Regular cardiac myocyte (primary cell): ENCODE measurements around the gene TCF23. TPM values are rescaled to one million over a fixed set of nuclear protein-coding genes. Genes with fewer than 3 reads are reported as not detected.

Source experiments
- total RNA-seq: library from RNA; depleted of rRNA; stranded (reverse); fragments of >200 nt; gene quantifications from 2 replicates; pipeline ENCODE4 v1.2.3, GENCODE V29; 2014

The TCF23 gene
- not detected in 2 replicates for total RNA-seq

GRCh38 chr2:27148801-27149439, at the start of gene TCF23:
TSS of gene TCF23 (plus strand) at chr2:27149004. CDS start at chr2:27149134, 130 bp downstream.

DNA sequence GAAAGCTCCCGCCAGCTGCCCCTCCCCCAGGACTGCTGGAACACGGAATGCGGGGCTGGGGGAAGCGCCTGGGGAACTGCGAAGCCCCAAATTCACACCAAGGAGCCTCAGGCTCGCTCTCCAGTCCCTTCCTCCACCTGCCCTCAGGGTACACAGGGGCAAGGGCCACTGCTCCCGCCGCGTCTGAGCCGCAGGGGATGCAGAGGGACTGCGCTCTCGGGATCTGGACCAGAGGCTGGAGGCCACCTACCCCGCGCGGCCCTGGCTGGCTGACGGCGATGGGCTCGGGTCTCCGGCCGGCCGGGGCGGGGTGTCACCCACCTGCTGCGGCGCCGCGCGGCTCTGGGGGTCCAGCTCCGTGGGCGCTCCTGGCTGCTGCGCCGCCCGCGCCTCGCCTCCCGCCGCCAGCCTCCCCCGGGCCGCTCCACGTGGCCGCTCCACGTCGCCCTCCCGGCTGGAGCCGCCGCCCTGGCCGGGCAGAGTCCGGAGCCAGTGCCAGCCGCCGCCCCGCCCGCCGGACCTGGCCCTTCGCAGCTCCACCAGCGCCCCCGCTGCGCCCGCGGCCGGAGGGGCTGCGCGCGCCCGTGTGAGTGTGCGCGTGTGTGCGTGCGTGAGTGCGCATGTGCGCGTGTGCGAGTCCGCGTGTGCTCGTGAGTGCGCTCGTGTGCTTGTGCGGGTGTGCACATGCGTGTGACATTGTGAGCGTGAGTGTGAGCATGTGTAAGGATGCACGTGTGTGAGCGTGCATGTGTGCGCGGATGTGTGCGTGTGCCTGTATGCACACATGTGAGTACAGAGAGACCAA, 30.1 kb upstream of the TCF23 start, which contains the start of gene CGREF1:
TSS of gene CGREF1 (minus strand) at position 604 of the 805 bp plus-strand sequence. CDS start 14,762 bp downstream, outside the sequence.

DNA sequence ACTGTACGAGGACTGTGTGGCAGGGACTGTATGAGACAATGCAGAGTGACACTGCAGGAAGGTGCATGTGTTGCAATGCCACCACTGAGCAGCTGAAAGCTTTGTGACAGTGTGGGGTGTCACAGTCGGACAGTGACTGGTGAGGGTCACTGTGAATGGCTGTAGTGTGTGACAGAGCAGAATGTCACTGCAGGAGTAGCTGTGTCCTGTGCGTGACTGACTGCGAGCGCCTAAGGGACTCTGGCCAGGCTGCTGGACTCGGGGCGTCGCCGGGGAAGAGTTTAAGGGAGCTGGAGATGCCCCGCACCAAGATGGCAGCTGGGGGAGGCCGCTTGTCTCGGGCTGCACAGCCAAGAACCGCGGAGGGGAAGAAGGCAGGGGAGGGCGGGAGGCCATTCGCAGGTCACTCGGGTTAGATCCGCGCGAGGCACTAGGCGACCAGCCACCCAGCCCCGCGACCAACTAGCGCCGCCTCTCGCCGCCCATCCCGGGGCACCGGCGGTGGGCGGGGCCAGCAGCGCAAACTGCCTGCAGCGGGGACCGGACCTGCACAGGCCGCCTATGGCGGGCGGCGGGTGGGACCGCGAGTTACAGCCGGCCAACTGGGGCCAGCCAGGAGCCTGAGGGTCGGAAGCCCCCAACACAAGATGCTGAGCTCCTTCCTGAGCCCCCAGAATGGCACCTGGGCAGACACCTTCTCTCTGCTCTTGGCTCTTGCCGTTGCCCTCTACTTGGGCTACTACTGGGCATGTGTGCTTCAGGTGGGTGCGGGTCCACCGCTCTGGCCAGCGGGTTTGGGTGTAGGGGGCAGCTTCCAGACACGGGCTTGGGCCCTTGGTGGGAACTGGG, 25.3 kb upstream of the TCF23 start, which contains the start of gene ABHD1:
TSS of gene ABHD1 (plus strand) at position 514 of the 849 bp plus-strand sequence. CDS start at position 648, 134 bp downstream.

DNA sequence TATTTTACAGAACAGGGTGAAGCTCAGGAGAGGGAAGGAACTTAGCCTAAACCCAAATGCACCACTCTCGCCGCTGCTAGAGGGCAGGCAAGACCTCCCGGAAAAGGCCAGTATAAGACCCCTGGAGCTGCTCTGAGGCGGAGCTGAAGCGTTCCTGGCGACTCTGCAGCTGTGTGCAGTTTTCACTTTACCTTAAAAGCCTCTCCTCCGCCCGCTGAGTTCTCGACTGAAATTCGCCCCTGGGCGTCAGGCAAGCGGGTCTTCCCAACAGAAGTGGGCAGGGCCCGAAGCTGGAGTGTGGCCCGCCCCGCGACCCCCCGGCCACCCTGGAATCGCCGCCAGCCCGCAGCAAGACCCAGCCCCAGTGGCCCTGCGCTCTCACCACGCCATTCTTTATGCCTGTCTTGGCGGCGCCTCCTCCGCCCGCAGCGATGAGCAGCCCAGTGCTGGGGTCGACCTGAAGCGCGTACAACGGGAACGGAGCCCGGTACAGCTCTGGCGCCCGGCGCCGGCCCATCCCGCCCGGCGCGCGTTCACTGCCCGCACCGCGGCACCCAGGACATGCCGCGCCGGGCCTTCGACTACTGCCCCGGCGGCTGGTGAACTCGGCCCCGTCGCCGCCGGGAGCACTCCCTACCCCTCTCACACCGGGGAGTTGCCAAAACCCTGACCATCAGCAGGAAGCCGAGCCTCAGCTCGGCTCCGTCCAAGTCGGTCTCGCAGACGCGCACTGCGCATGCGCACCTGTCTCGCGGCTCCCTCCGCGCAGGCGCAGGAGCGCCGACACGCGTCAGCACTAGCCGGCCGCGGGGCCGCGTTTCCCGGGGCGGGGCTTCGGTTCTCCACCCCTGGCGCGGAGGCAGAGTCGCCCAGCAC, 14.7 kb upstream of the TCF23 start, which contains the start of gene PREB:
TSS of gene PREB (minus strand) at position 732 of the 876 bp plus-strand sequence. CDS start at position 517, 215 bp downstream.

DNA sequence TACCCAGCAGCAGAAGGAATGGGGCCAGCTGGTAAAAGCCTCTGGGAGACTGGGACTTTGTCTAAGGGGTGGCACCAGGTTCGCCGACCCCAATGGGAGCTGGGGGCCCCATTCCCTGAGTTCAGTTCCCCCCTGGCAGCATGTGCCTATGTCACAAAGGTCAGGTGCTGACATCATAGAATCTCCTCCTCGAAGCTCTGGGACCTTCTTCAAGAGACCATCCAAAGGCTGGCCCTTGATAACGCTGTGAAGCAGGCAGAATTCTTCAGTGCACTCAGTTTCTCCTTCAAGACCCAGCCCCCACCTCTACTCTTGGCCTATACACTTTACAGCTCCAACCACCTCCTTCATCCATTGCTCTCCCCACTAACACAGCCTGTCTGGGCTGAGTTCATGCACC, 9.5 kb upstream of the TCF23 start, which contains the start of gene PRR30:
TSS of gene PRR30 (minus strand) at position 101 of the 400 bp plus-strand sequence. CDS start 1,081 bp downstream, outside the sequence.

Other genes starting within 250 kb of the TCF23 start
- 2.8 and 2.9 TPM in 2 replicates for gene MAPRE3, start 178.4 kb upstream of the TCF23 start, total RNA-seq
- gene TMEM214, start 116.0 kb upstream of the TCF23 start, total RNA-seq = 16.3 and 23.1 TPM in 2 replicates
- gene AGBL5, start 97.3 kb upstream of the TCF23 start, total RNA-seq = 14.9 and 19.7 TPM in 2 replicates
- gene OST4, start 77.3 kb upstream of the TCF23 start, total RNA-seq = 560 and 905 TPM in 2 replicates
- gene EMILIN1, start 70.4 kb upstream of the TCF23 start, total RNA-seq = 137 and 184 TPM in 2 replicates
- gene KHK, start 62.2 kb upstream of the TCF23 start, total RNA-seq = 0.56 and 0.96 TPM in 2 replicates
- gene CGREF1, start 29.9 kb upstream of the TCF23 start, total RNA-seq = 5.0 and 14.9 TPM in 2 replicates
- under 0.01 and 0.28 TPM in 2 replicates for gene ABHD1, start 25.2 kb upstream of the TCF23 start, total RNA-seq
- 44.5 and 53.3 TPM in 2 replicates for gene PREB, start 14.4 kb upstream of the TCF23 start, total RNA-seq
- not detected in 2 replicates for gene PRR30, start 9.6 kb upstream of the TCF23 start, total RNA-seq
- gene ATRAID, start 63.0 kb downstream of the TCF23 start, total RNA-seq = 136 and 240 TPM in 2 replicates
- gene SLC5A6, start 63.3 kb downstream of the TCF23 start, total RNA-seq = 14.9 and 30.3 TPM in 2 replicates
- 22.6 and 47.9 TPM in 2 replicates for gene CAD, start 68.4 kb downstream of the TCF23 start, total RNA-seq
- under 0.01 and 0.19 TPM in 2 replicates for gene SLC30A3, start 114.0 kb downstream of the TCF23 start, total RNA-seq
- gene DNAJC5G, start 126.4 kb downstream of the TCF23 start, total RNA-seq = not detected in 2 replicates
- gene TRIM54, start 133.4 kb downstream of the TCF23 start, total RNA-seq = under 0.01 TPM in 1 of 2 replicates, not detected in the other
- 0.38 and 1.1 TPM in 2 replicates for gene UCN, start 159.4 kb downstream of the TCF23 start, total RNA-seq
- 56.2 and 77.5 TPM in 2 replicates for gene MPV17, start 174.1 kb downstream of the TCF23 start, total RNA-seq
- 14.1 and 19.2 TPM in 2 replicates for gene GTF3C2, start 207.8 kb downstream of the TCF23 start, total RNA-seq
- gene EIF2B4, start 221.3 kb downstream of the TCF23 start, total RNA-seq = 21.7 and 50.4 TPM in 2 replicates
- gene SNX17, start 221.6 kb downstream of the TCF23 start, total RNA-seq = 137 and 174 TPM in 2 replicates
- 6.8 and 7.1 TPM in 2 replicates for gene ZNF513, start 231.7 kb downstream of the TCF23 start, total RNA-seq